Stomach (tissue), 9 donors: ENCODE measurements around the gene TTC39C. TPM values are rescaled to one million over a fixed set of nuclear protein-coding genes. Genes with fewer than 3 reads are reported as not detected.

Experiments used
- DNase-seq, 2 donors: peaks; one replicate each; pipeline versions ENCODE4 v3.0.0 to v3.0.0-alpha.2; 2013 to 2019
- H3K27ac ChIP-seq, 5 donors: fragments of 200-600 bp in 4 of 5; sonication (generic) in 4 of 5; one replicate each; pipeline ENCODE4 v1.5.1; 2013 to 2019; ENCODE audit warnings: mild to moderate bottlenecking in 1 of 5, moderate library complexity in 1 of 5
- H3K27me3 ChIP-seq, 3 donors: fragments of 200-600 bp; sonication (generic); one replicate each; pipeline ENCODE4 v1.5.1; 2017 to 2019; ENCODE audit warnings: mixed run types in 1 of 3
- H3K36me3 ChIP-seq, 4 donors: fragments of 200-600 bp; sonication (generic); 1 replicate in 3 of 4; 2 replicates in 1 of 4; pipeline ENCODE4 v1.5.1; 2016 to 2019
- H3K4me1 ChIP-seq, 4 donors: fragments of 200-600 bp; sonication (generic); one replicate each; pipeline ENCODE4 v1.5.1; 2016 to 2019
- H3K4me3 ChIP-seq, 4 donors: fragments of 200-600 bp; sonication (generic) in 3 of 4; one replicate each; pipeline ENCODE4 v1.5.1; 2016 to 2019; ENCODE audit warnings: mild to moderate bottlenecking in 1 of 4
- H3K9me3 ChIP-seq, 4 donors: fragments of 200-600 bp; sonication (generic); one replicate each; pipeline ENCODE4 v1.5.1; 2016 to 2019
- CTCF ChIP-seq, 7 experiments: fragments of 450-650 bp in 4 of 7; fragments of 200-600 bp in 3 of 7; sonication (generic) in 3 of 7; IDR thresholded peaks; one replicate each; pipeline ENCODE4 v1.5.1; 2016 to 2019; ENCODE audit warnings: antibody characterized with exemption in 7 of 7, control low read depth in 2 of 7, mild to moderate bottlenecking in 1 of 7
- EP300 ChIP-seq: sonication (generic); formaldehyde crosslinking; IDR thresholded peaks from one replicate; pipeline ENCODE4 v1.6.1; 2017; ENCODE audit warnings: antibody characterized with exemption
- POLR2A ChIP-seq, 4 donors: fragments of 450-650 bp; IDR thresholded peaks; one replicate each; pipeline ENCODE4 v1.6.1; 2016; ENCODE audit warnings: antibody characterized with exemption in 4 of 4, control low read depth in 2 of 4, mild to moderate bottlenecking in 1 of 4, moderate library complexity in 1 of 4
- POLR2AphosphoS5 ChIP-seq, 3 donors: sonication (generic); formaldehyde crosslinking; IDR thresholded peaks; one replicate each; pipeline ENCODE4 v1.6.1; 2016; ENCODE audit warnings: antibody characterized with exemption in 3 of 3
- WGBS, 5 donors: extraction: QIAGEN DNeasy Blood & Tissue Kit in 3 of 5; methylation state at CpG; one replicate each; pipeline versions ENCODE4 v1.1.5 to v1.1.7; 2013 to 2018; 5-methylcytosine and 5-hydroxymethylcytosine counted together
- intact Hi-C: fragments of 100-400 bp; cut with DNase I; formaldehyde crosslinking; loops from one replicate; pipeline ENCODE4 v1.15.1; 2023; ENCODE audit warnings: low total_unique reads
- polyA plus RNA-seq, 3 donors: library from polyadenylated mRNA; stranded (reverse); fragments of 200-250 nt; gene quantifications; one replicate each; pipeline ENCODE4 v1.2.3, GENCODE V29; 2013
- total RNA-seq, 5 donors: library from RNA; depleted of rRNA; stranded (reverse); fragments of >200 nt; gene quantifications; one replicate each; pipeline versions ENCODE4 v1.1.0 to v1.2.3, GENCODE V29; 2014 to 2016
- donor health status: healthy with polysubstance abuse.
- donor health status: Bipolar disorder and iron deficiency.
- donor health status: healthy.

TTC39C gene
- total and polyA plus RNA-seq, 8 donors: 1.8 to 42.0 (median 21.3) TPM

GRCh38 chr18:24112874-24113615 is 98.5 kb downstream of the TTC39C start:
- no peaks in the 10 kb centered on the region for H3K9me3 ChIP-seq
- no peak overlapping the region for H3K27ac ChIP-seq
- H3K4me1 ChIP-seq: peaks cover 0 to 21% (median 2%) of the 10 kb centered on the region in 4 donors
- intact Hi-C loops: loop anchor here (10.0 kb wide), 1 partner anchor 178 kb away; no protein-coding TSS in a partner anchor
- 59 to 87% (median 79%) methylated on average over 14 to 15 of the region's 15 CpGs for WGBS, 5 donors
- peaks cover 0 to 19% (median 18%) of the 10 kb centered on the region in 4 donors for H3K36me3 ChIP-seq
- DNase-seq: peak in 1 of 2 donors; percentile 56
- H3K4me3 ChIP-seq: no peak overlapping the region
- H3K27me3 ChIP-seq: no peaks in the 10 kb centered on the region
- TF ChIP-seq EP300: no peak
- TF ChIP-seq POLR2AphosphoS5 (IDR thresholded peaks at IDR 0.05): no peak
- TF ChIP-seq CTCF (IDR thresholded peaks at IDR 0.05): no peak
- TF ChIP-seq POLR2A (IDR thresholded peaks at IDR 0.05): no peak

GRCh38 chr18:24114924-24115549 is 100.5 kb downstream of the TTC39C start:
- WGBS, 5 donors: 51 to 68% (median 55%) methylated on average over 4 of the region's 4 CpGs
- TF ChIP-seq EP300: no peak
- no peak for TF ChIP-seq POLR2A (IDR thresholded peaks at IDR 0.05)
- no peak for TF ChIP-seq POLR2AphosphoS5 (IDR thresholded peaks at IDR 0.05)
- TF ChIP-seq CTCF (IDR thresholded peaks at IDR 0.05): no peak
- Histone ChIP-seq H3K4me3 (no peak overlapping the region), H3K9me3 (no peaks in the 10 kb centered on the region), H3K36me3 (peaks cover 0 to 22% (median 20%) of the 10 kb centered on the region in 4 donors), H3K27ac (no peak overlapping the region), H3K4me1 (peaks cover 0 to 21% (median 5%) of the 10 kb centered on the region in 4 donors), H3K27me3 (no peaks in the 10 kb centered on the region)
- no peak for DNase-seq
- intact Hi-C loops: loop anchor here (10.0 kb wide), 1 partner anchor 180 kb away; no protein-coding TSS in a partner anchor

- 46 to 70% (median 63%) methylated on average over 2 of the region's 2 CpGs for WGBS, 5 donors
- Histone ChIP-seq H3K4me3 (no peak overlapping the region), H3K27me3 (no peaks in the 10 kb centered on the region), H3K4me1 (peaks cover 0 to 21% (median 5%) of the 10 kb centered on the region in 4 donors), H3K36me3 (peaks cover 0 to 27% (median 23%) of the 10 kb centered on the region in 4 donors), H3K27ac (no peak overlapping the region), H3K9me3 (no peaks in the 10 kb centered on the region)
- intact Hi-C loops: loop anchor here (10.0 kb wide), 1 partner anchor 181 kb away; no protein-coding TSS in a partner anchor
- no peak for DNase-seq
- TF ChIP-seq EP300: no peak
- TF ChIP-seq CTCF (IDR thresholded peaks at IDR 0.05): no peak
- no peak for TF ChIP-seq POLR2AphosphoS5 (IDR thresholded peaks at IDR 0.05)
- TF ChIP-seq POLR2A (IDR thresholded peaks at IDR 0.05): no peak
These were observed 101.1 kb downstream of the TTC39C start for GRCh38 chr18:24115628-24116027.

DNA sequence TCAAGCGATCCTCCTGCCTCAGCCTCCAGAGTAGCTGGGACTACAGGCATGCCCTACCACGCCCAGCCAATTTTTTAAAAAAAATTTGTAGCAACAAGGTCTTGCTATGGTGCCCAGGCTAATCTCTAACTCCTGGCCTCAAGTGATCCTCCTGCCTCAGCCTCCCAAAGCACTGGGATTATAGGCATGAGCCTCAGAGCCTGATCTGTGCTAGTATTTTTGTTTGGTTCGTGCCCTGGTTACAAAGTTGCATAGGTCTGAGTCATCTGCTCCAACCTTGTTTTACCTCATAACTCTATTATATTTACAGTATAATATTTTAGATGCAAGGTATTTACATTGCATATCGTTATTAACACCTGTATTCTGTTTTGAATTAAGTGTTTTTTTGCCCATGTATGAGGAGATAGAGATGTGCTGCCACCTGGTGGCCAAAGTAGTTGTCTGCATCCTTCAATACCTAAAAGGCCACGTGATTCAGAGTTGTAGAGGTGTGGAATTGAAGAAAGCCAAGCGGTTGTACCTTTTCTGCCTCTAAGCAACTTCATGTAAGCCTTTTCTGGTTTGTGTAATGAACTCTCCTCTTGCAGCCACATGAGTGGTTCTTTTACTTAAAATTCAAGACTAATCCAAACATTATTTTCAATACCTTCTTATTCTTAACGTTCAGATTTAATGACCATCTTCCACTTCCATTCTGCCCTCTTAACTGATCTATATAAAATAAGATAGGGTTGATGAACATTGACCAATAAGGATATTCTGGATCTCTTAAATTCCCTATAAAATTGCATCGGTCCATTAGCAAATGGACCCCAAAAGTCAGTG is 104.4 kb downstream of the TTC39C start:
- Histone ChIP-seq H3K27me3 (no peaks in the 10 kb centered on the region), H3K4me3 (no peak overlapping the region), H3K27ac (no peak overlapping the region), H3K9me3 (no peaks in the 10 kb centered on the region), H3K4me1 (peaks cover 0 to 12% (median 5%) of the 10 kb centered on the region in 4 donors), H3K36me3 (peaks cover 0 to 30% (median 26%) of the 10 kb centered on the region in 4 donors)
- intact Hi-C loops: loop anchor here (10.0 kb wide), 1 partner anchor 184 kb away; no protein-coding TSS in a partner anchor
- TF ChIP-seq EP300 (no peak), POLR2AphosphoS5 (IDR thresholded peaks at IDR 0.05) (peak in 1 of 3 donors; percentile 73), CTCF (IDR thresholded peaks at IDR 0.05) (peak in 5 of 7 experiments; percentile 87 to 94 (median 92))
- WGBS, 5 donors: 48 to 58% (median 56%) methylated on average over 8 of the region's 8 CpGs
- peak; percentile 86 to 92 for DNase-seq
